GM12878 (cell line): ENCODE measurements around the gene MBNL1. TPM values are rescaled to one million over a fixed set of nuclear protein-coding genes. Genes with fewer than 3 reads are reported as not detected.
A peak's percentile ranks its signal among the peaks of the same experiment; 100 is the strongest.

Source experiments
- ATAC-seq: fragments of 200-7000 bp; cut with Tn5 transposase; 3 replicates; pipeline ENCODE4 v1.9.1; 2020; ENCODE audit warnings: mild to moderate bottlenecking, moderate library complexity
- Bru-seq: library from RNA; stranded (reverse); fragments of 400-500 nt; gene quantifications from one replicate; lab custom pipeline; 2021; lab: Mats Ljungman, UMichigan
- BruChase-seq, 2 experiments: library from RNA; stranded (reverse); fragments of 400-500 nt; gene quantifications; one replicate each; lab custom pipeline; 2021; lab: Mats Ljungman, UMichigan
- BruUV-seq: library from RNA; stranded (reverse); fragments of 400-500 nt; replicated peaks from 2 replicates; lab custom pipeline; 2021; lab: Mats Ljungman, UMichigan
- CTCF ChIA-PET: fragments of 300-600 bp; sonication (Branson Sonifier 250); formaldehyde crosslinking; extraction: SDS; loops from one replicate; lab custom pipeline; 2021; ENCODE audit warnings: inconsistent platforms; lab: Yijun Ruan, JAX
- POLR2A ChIA-PET: fragments of 350-600 bp; formaldehyde crosslinking; extraction: SDS; loops from one replicate; lab custom pipeline; 2021; ENCODE audit warnings: inconsistent platforms; lab: Charles Lee
- RAD21 ChIA-PET: fragments of 300-600 bp; sonication (Branson Sonifier 250); formaldehyde crosslinking; loops from one replicate; lab custom pipeline; 2023; ENCODE audit warnings: antibody characterized with exemption; ENCODE audit not compliant: unreplicated experiment; lab: Charles Lee
- SMC1A ChIA-PET: fragments of 300-600 bp; sonication (Branson Sonifier 250); formaldehyde crosslinking; loops from one replicate; lab custom pipeline; 2023; ENCODE audit not compliant: unreplicated experiment, uncharacterized antibody; lab: Charles Lee
- DNase-seq: peaks from one replicate; pipeline ENCODE4 v3.0.0-alpha.2; 2011; ENCODE audit warnings: low read depth, low spot score
- FAIRE-seq: peaks from 3 replicates; lab custom pipeline; 2011; peaks lifted over from hg19 to GRCh38; lab: Jason Lieb, UNC
- H2AFZ ChIP-seq: 2 replicates; pipeline ENCODE4 v1.6.0; 2011; ENCODE audit warnings: low read depth, low read length, control low read depth; ENCODE audit not compliant: control insufficient read depth
- H3K27ac ChIP-seq: 2 replicates; pipeline ENCODE4 v1.5.1; 2011; ENCODE audit warnings: control low read depth; ENCODE audit not compliant: control insufficient read depth, insufficient read depth
- H3K27me3 ChIP-seq, 2 experiments: replicated peaks in 1 of 2; 2 replicates each; pipeline versions ENCODE4 v1.6.0 to v1.6.1; 2011; ENCODE audit warnings: low read length in 1 of 2; ENCODE audit not compliant: control insufficient read depth in 2 of 2, insufficient read depth in 2 of 2
- H3K36me3 ChIP-seq, 2 experiments: 2 replicates each; pipeline ENCODE4 v1.5.1; 2011; ENCODE audit warnings: low read length in 1 of 2; ENCODE audit not compliant: control insufficient read depth in 2 of 2, insufficient read depth in 2 of 2
- H3K4me1 ChIP-seq: 2 replicates; pipeline ENCODE4 v1.6.1; 2011; ENCODE audit warnings: mild to moderate bottlenecking, low read length, moderate library complexity, mixed read lengths; ENCODE audit not compliant: control insufficient read depth, insufficient read depth
- H3K4me2 ChIP-seq: 2 replicates; pipeline ENCODE4 v1.6.0; 2011; ENCODE audit warnings: control low read depth; ENCODE audit not compliant: control insufficient read depth, insufficient read depth
- H3K4me3 ChIP-seq: fragments of 200-600 bp; sonication (generic); 2 replicates; pipeline ENCODE4 v1.5.1; 2016
- H3K79me2 ChIP-seq: 2 replicates; pipeline ENCODE4 v1.6.0; 2011; ENCODE audit warnings: low read length; ENCODE audit not compliant: control insufficient read depth, insufficient read depth
- H3K9ac ChIP-seq: 2 replicates; pipeline ENCODE4 v1.8.0; 2011; ENCODE audit warnings: low read length, control low read depth, mixed read lengths; ENCODE audit not compliant: control insufficient read depth, insufficient read depth
- H3K9me3 ChIP-seq: replicated peaks from 3 replicates; pipeline ENCODE4 v1.5.1; 2011; ENCODE audit warnings: mild to moderate bottlenecking, low read length; ENCODE audit not compliant: control insufficient read depth, insufficient read depth
- H4K20me1 ChIP-seq: 2 replicates; pipeline ENCODE4 v1.6.0; 2011; ENCODE audit not compliant: control insufficient read depth, insufficient read depth
- CBFB ChIP-seq: IDR thresholded peaks from 2 replicates; pipeline ENCODE4 v1.6.1; 2016; ENCODE audit warnings: antibody characterized with exemption, low read depth
- CHD1 ChIP-seq: IDR thresholded peaks from 2 replicates; pipeline ENCODE4 v1.6.1; 2012; ENCODE audit warnings: low read depth, low read length, improper control_type of control experiment
- EZH2 ChIP-seq: IDR thresholded peaks from 2 replicates; pipeline ENCODE4 v1.6.1; 2012; ENCODE audit warnings: low read depth, mild to moderate bottlenecking, control low read depth, inconsistent platforms, low read length, borderline replicate concordance; ENCODE audit not compliant: control insufficient read depth
- NR2F1 ChIP-seq: fragments of 450-650 bp; conservative IDR thresholded peaks from 2 replicates; pipeline ENCODE4 v1.6.1; 2017; ENCODE audit warnings: mild to moderate bottlenecking
- PML ChIP-seq: IDR thresholded peaks from 2 replicates; pipeline ENCODE4 v1.6.1; 2012; ENCODE audit warnings: low read length, inconsistent platforms
- POLR2A ChIP-seq: IDR thresholded peaks from 2 replicates; pipeline ENCODE4 v1.6.1; 2011; ENCODE audit warnings: low read depth, mild to moderate bottlenecking, low read length
- SP1 ChIP-seq: IDR thresholded peaks from one replicate; pipeline ENCODE4 v1.6.1; 2011; ENCODE audit warnings: low read depth, low read length
- ZBED1 ChIP-seq: IDR thresholded peaks from 2 replicates; pipeline ENCODE4 v1.6.1; 2016; ENCODE audit warnings: borderline replicate concordance
- WGBS: methylation state at CpG from one replicate; pipeline ENCODE4 v1.1.6; 2016; ENCODE audit warnings: low lambda C conversion rate; ENCODE audit not compliant: insufficient replicate concordance, insufficient coverage; ENCODE audit errors: missing lambda C conversion rate; 5-methylcytosine and 5-hydroxymethylcytosine counted together
- in situ Hi-C: fragments of 300-500 bp; cut with MboI; formaldehyde crosslinking; loops from 9 replicates; pipeline ENCODE4 v1.14.3; 2018; ENCODE audit warnings: mixed read lengths
- intact Hi-C: fragments of 100-400 bp; cut with micrococcal nuclease; formaldehyde crosslinking; loops from one replicate; pipeline ENCODE4 v1.14.2; 2022; ENCODE audit not compliant: unreplicated experiment
- long read RNA-seq, 2 experiments: library from polyadenylated mRNA; unstranded; transcript quantifications; one replicate each; pipeline ENCODE4 v2.0.0, GENCODE V29; 2019 to 2020
- polyA minus RNA-seq, 3 experiments: library from RNA; depleted of rRNA, polyadenylated mRNA; stranded (reverse); fragments of >200 nt; gene quantifications; 2 replicates each; pipeline ENCODE4 v1.2.3, GENCODE V29; 2011
- polyA plus RNA-seq, 11 experiments: library from polyadenylated mRNA; depleted of rRNA in 4 of 11; unstranded in 6 of 11; stranded (reverse) in 5 of 11; fragments of >200 nt; fragmentation: Nextera tagmentation in 4 of 11; fragmentation: Illumina TruSeq in 1 of 11; extraction: Ambion mirVana in 4 of 11; extraction: Trizol in 1 of 11; gene quantifications; 1 replicate in 1 of 11; 2 replicates in 10 of 11; pipeline versions ENCODE4 v1.2.1 to v1.2.3, GENCODE V29; 2011 to 2016; ENCODE audit warnings: inconsistent platforms in 2 of 11, missing spikeins in 2 of 11, low read depth in 1 of 11
- total RNA-seq, 4 experiments: library from RNA; depleted of rRNA in 3 of 4; stranded (reverse); fragments of >200 nt in 3 of 4; fragmentation: Illumina TruSeq in 1 of 4; extraction: Trizol in 1 of 4; gene quantifications; 2 replicates each; pipeline versions ENCODE4 v1.2.1 to v1.2.3, GENCODE V29; 2013 to 2021
- TF ChIP-seq, protein P1 (sequence below): fragments of 450-650 bp; IDR thresholded peaks from 2 replicates; pipeline ENCODE4 v1.6.1; 2016; ENCODE audit warnings: mild to moderate bottlenecking, moderate library complexity, borderline replicate concordance
- TF ChIP-seq, protein P2 (sequence below): fragments of 450-650 bp; IDR thresholded peaks from 2 replicates; pipeline ENCODE4 v1.6.1; 2014; ENCODE audit warnings: mild to moderate bottlenecking
- TF ChIP-seq, protein P3 (sequence below): fragments of 450-650 bp; IDR thresholded peaks from 2 replicates; pipeline ENCODE4 v1.6.1; 2017; ENCODE audit warnings: borderline replicate concordance

Gene MBNL1, protein sequence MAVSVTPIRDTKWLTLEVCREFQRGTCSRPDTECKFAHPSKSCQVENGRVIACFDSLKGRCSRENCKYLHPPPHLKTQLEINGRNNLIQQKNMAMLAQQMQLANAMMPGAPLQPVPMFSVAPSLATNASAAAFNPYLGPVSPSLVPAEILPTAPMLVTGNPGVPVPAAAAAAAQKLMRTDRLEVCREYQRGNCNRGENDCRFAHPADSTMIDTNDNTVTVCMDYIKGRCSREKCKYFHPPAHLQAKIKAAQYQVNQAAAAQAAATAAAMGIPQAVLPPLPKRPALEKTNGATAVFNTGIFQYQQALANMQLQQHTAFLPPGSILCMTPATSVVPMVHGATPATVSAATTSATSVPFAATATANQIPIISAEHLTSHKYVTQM
- total RNA-seq (2013; cell fraction: nucleolus; rRNA removed), result 485 and 489 TPM in 2 replicates
- 337 and 351 TPM in 2 replicates for total RNA-seq (2014; rRNA removed)
- 218 TPM in 2 replicates for total RNA-seq (2014; rRNA removed; fragmentation: Illumina TruSeq; extraction: Trizol)
- total RNA-seq (2021), result 239 and 247 TPM in 2 replicates
- polyA plus RNA-seq (2011; ENCODE audit: low read depth), result 64.8 TPM
- polyA plus RNA-seq (2011; rRNA removed), result 80.9 and 82.1 TPM in 2 replicates
- polyA plus RNA-seq (2011; cell fraction: cytosol; rRNA removed), result 104 and 129 TPM in 2 replicates
- 52.1 and 62.2 TPM in 2 replicates for polyA plus RNA-seq (2011; cell fraction: nucleus; rRNA removed)
- polyA plus RNA-seq (2012), result 94.4 and 94.6 TPM in 2 replicates
- 200 and 216 TPM in 2 replicates for polyA plus RNA-seq (2014; fragmentation: Illumina TruSeq; extraction: Trizol)
- polyA plus RNA-seq (2014; fragmentation: Nextera tagmentation; extraction: Ambion mirVana), result 10 to 100 TPM; 59.6 to 73.3 TPM
- 132 and 143 TPM in 2 replicates for polyA plus RNA-seq (2014; rRNA removed)
- 100 to 1,000 TPM; 141 to 146 TPM for polyA plus RNA-seq (2016; fragmentation: Nextera tagmentation; extraction: Ambion mirVana)
- 286 and 329 TPM in 2 replicates for polyA minus RNA-seq (2011; rRNA and poly(A)+ RNA removed)
- polyA minus RNA-seq (2011; cell fraction: cytosol; rRNA and poly(A)+ RNA removed), result 138 and 193 TPM in 2 replicates
- 137 and 215 TPM in 2 replicates for polyA minus RNA-seq (2011; cell fraction: nucleus; rRNA and poly(A)+ RNA removed)
- Bru-seq, nascent RNA, result percentile 96 among the genes with signal in this experiment
- BruChase-seq, experiment 1, labeled RNA remaining after a 6-hour chase, result percentile 94 among the genes with signal in this experiment
- BruChase-seq, experiment 2, labeled RNA remaining after a 2-hour chase, result percentile 95 among the genes with signal in this experiment
- long read RNA-seq, experiment 1, full-length matches to known transcripts, result 11 of 20 reads
- long read RNA-seq, experiment 1, partial matches to known transcripts, result 7 of 20 reads
- long read RNA-seq, experiment 1, other reads (novel, unspliced or antisense), result 2 of 20 reads
- long read RNA-seq, experiment 2, full-length matches to known transcripts, result 12 of 76 reads
- long read RNA-seq, experiment 2, partial matches to known transcripts, result 29 of 76 reads
- long read RNA-seq, experiment 2, other reads (novel, unspliced or antisense), result 35 of 76 reads

DNA sequence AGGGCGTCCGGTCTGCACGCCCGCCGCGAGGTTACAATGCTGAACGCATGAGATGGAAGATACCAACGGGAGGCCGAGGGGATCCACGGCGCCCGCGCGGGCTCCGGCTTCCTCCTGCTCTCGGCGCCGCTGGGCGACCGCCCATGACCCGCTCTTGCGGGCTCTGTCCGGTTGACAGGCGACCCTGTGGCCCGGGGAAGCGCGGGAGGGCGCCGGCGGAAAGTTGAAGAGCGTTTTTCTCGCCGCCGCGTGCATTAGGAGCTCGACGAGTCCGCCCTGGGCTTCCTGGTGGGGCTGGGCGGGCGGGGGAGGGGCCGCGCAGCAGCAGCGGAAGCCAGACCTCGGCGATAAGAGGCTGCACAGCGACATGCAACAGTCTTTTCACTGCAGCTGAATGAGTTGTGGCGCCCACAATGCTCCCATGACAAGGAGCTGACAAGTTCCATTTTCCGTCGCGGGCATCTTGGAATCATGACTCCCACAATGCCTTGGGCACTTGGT, at the start of gene MBNL1:
Gene MBNL1, plus strand, starts transcription at position 375 of the 501 bp plus-strand sequence. CDS start 31,265 bp downstream, outside the sequence.
- peak; percentile 56 for ATAC-seq
- POLR2A ChIA-PET, result interaction anchor here (0.6 to 3.9 kb wide), 7 partner anchors 12 to 173 kb away, joined by 3 to 40 read pairs (median 6); no protein-coding TSS in a partner anchor
- peak within 1 kb of the TSS; percentile 75 for H3K4me2 ChIP-seq
- CTCF ChIA-PET, result interaction anchor here (1.0 to 2.1 kb wide), 6 partner anchors 10 to 91 kb away, joined by 3 to 8 read pairs (median 4); no protein-coding TSS in a partner anchor
- RAD21 ChIA-PET, result interaction anchor here (0.6 to 6.2 kb wide), 23 partner anchors 9 to 203 kb away, joined by 3 to 53 read pairs (median 6); no protein-coding TSS in a partner anchor
- H3K9ac ChIP-seq, result peak within 1 kb of the TSS; percentile 99
- SMC1A ChIA-PET, result interaction anchor here (1.1 to 11.1 kb wide), 14 partner anchors 8 to 175 kb away, joined by 3 to 83 read pairs (median 7); no protein-coding TSS in a partner anchor
- in situ Hi-C loops, result no loop called here
- no peaks in the 10 kb centered on the region for H3K27me3 ChIP-seq
- no peak for DNase-seq
- H3K79me2 ChIP-seq, result peaks cover 66% of the 10 kb centered on the region
- no peaks in the 10 kb centered on the region; the same call in 2 of the 3 replicates for H3K9me3 ChIP-seq
- FAIRE-seq, result peak; percentile 23
- H3K36me3 ChIP-seq, result 0 out of 4 replicates have a peak, but pooled peaks cover 0 to 3% of the 10 kb centered on the region in 2 experiments
- under 1% methylated on average over 50 of the region's 50 CpGs for WGBS
- BruUV-seq, result no TSS peak
- intact Hi-C loops, result loop anchor here (2.0 to 5.0 kb wide), 4 partner anchors 24 to 141 kb away; no protein-coding TSS in a partner anchor
- peak within 1 kb of the TSS; percentile 43 for H2AFZ ChIP-seq
- peak within 1 kb of the TSS; percentile 90 for H3K27ac ChIP-seq
- H3K4me3 ChIP-seq, result peak within 1 kb of the TSS; percentile 95
- no peaks in the 10 kb centered on the region for H4K20me1 ChIP-seq
- peaks cover 10% of the 10 kb centered on the region for H3K4me1 ChIP-seq
- peak; percentile 94 for TF ChIP-seq CHD1
- TF ChIP-seq PML, result peak; percentile 31; the same call in 1 of the 2 replicates
- TF ChIP-seq NR2F1, result peak; percentile 15; the same call in 1 of the 2 replicates
- peak; percentile 96 for TF ChIP-seq POLR2A
- TF ChIP-seq ZBED1, result peak; percentile 99; the same call in 1 of the 2 replicates
- TF ChIP-seq, protein P1, sequence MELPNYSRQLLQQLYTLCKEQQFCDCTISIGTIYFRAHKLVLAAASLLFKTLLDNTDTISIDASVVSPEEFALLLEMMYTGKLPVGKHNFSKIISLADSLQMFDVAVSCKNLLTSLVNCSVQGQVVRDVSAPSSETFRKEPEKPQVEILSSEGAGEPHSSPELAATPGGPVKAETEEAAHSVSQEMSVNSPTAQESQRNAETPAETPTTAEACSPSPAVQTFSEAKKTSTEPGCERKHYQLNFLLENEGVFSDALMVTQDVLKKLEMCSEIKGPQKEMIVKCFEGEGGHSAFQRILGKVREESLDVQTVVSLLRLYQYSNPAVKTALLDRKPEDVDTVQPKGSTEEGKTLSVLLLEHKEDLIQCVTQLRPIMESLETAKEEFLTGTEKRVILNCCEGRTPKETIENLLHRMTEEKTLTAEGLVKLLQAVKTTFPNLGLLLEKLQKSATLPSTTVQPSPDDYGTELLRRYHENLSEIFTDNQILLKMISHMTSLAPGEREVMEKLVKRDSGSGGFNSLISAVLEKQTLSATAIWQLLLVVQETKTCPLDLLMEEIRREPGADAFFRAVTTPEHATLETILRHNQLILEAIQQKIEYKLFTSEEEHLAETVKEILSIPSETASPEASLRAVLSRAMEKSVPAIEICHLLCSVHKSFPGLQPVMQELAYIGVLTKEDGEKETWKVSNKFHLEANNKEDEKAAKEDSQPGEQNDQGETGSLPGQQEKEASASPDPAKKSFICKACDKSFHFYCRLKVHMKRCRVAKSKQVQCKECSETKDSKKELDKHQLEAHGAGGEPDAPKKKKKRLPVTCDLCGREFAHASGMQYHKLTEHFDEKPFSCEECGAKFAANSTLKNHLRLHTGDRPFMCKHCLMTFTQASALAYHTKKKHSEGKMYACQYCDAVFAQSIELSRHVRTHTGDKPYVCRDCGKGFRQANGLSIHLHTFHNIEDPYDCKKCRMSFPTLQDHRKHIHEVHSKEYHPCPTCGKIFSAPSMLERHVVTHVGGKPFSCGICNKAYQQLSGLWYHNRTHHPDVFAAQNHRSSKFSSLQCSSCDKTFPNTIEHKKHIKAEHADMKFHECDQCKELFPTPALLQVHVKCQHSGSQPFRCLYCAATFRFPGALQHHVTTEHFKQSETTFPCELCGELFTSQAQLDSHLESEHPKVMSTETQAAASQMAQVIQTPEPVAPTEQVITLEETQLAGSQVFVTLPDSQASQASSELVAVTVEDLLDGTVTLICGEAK, result no peak
- TF ChIP-seq, protein P2, sequence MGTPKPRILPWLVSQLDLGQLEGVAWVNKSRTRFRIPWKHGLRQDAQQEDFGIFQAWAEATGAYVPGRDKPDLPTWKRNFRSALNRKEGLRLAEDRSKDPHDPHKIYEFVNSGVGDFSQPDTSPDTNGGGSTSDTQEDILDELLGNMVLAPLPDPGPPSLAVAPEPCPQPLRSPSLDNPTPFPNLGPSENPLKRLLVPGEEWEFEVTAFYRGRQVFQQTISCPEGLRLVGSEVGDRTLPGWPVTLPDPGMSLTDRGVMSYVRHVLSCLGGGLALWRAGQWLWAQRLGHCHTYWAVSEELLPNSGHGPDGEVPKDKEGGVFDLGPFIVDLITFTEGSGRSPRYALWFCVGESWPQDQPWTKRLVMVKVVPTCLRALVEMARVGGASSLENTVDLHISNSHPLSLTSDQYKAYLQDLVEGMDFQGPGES, result no peak
- TF ChIP-seq SP1, result no peak
- no peak for TF ChIP-seq EZH2
- TF ChIP-seq, protein P3, sequence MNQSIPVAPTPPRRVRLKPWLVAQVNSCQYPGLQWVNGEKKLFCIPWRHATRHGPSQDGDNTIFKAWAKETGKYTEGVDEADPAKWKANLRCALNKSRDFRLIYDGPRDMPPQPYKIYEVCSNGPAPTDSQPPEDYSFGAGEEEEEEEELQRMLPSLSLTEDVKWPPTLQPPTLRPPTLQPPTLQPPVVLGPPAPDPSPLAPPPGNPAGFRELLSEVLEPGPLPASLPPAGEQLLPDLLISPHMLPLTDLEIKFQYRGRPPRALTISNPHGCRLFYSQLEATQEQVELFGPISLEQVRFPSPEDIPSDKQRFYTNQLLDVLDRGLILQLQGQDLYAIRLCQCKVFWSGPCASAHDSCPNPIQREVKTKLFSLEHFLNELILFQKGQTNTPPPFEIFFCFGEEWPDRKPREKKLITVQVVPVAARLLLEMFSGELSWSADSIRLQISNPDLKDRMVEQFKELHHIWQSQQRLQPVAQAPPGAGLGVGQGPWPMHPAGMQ, result no peak
- no peak; the same call in 1 of the 2 replicates for TF ChIP-seq CBFB
